A549 (cell line): ENCODE results near the gene ARHGAP22. TPM values are rescaled to one million over a fixed set of nuclear protein-coding genes. Genes with fewer than 3 reads are reported as not detected.
A peak's percentile ranks its signal among the peaks of the same experiment; 100 is the strongest.

Experiments used
- ATAC-seq, 2 experiments: fragments of 200-7000 bp in 1 of 2; fragments of >200 bp in 1 of 2; cut with Nextera tagmentation in 1 of 2; cut with Tn5 transposase in 1 of 2; 3 replicates each; pipeline versions ENCODE4 v1.8.0 to v1.9.1; 2018 to 2020; ENCODE audit warnings: mild to moderate bottlenecking in 1 of 2, moderate library complexity in 1 of 2
- CTCF ChIA-PET: fragments of 300-600 bp; sonication (Branson Sonifier 250); formaldehyde crosslinking; extraction: SDS; loops from one replicate; lab custom pipeline; 2021; ENCODE audit warnings: antibody characterized with exemption, inconsistent platforms; lab: Yijun Ruan, JAX
- POLR2A ChIA-PET: fragments of 350-600 bp; formaldehyde crosslinking; extraction: SDS; loops from one replicate; lab custom pipeline; 2021; ENCODE audit warnings: antibody characterized with exemption, inconsistent platforms; lab: Yijun Ruan, JAX
- DNase-seq, 2 experiments: peaks; one replicate each; pipeline versions ENCODE4 v3.0.0 to v3.0.0-alpha.2; 2011 to 2016; ENCODE audit warnings: low read depth in 1 of 2, low spot score in 1 of 2
- FAIRE-seq: peaks from 2 replicates; lab custom pipeline; 2011; peaks lifted over from hg19 to GRCh38; lab: Jason Lieb, UNC
- H3K27ac ChIP-seq, 2 experiments: fragments of >200 bp; sonication (Bioruptor Twin); formaldehyde crosslinking; 3 replicates each; pipeline ENCODE4 v1.5.1; 2016 to 2017
- H3K4me1 ChIP-seq: fragments of >200 bp; sonication (Bioruptor Twin); formaldehyde crosslinking; 3 replicates; pipeline ENCODE4 v1.6.1; 2016
- H3K4me2 ChIP-seq: fragments of >200 bp; sonication (Bioruptor Twin); formaldehyde crosslinking; 3 replicates; pipeline ENCODE4 v1.6.1; 2016
- H3K4me3 ChIP-seq: fragments of >200 bp; sonication (Bioruptor Twin); formaldehyde crosslinking; 3 replicates; pipeline ENCODE4 v1.5.1; 2016
- H3K9me3 ChIP-seq: fragments of >200 bp; sonication (Bioruptor Twin); formaldehyde crosslinking; 3 replicates; pipeline ENCODE4 v1.6.1; 2016
- ATOH8 ChIP-seq: fragments of 250-450 bp; sonication (Bioruptor Pico); IDR thresholded peaks from 2 replicates; pipeline ENCODE4 v1.5.0; 2020; ENCODE audit warnings: low read depth, mild to moderate bottlenecking, moderate library complexity
- CEBPB ChIP-seq, 2 experiments: fragments of >200 bp in 1 of 2; sonication (Bioruptor Twin) in 1 of 2; formaldehyde crosslinking in 1 of 2; IDR thresholded peaks; 2 replicates each; pipeline ENCODE4 v1.6.1; 2012 to 2016
- CTCF ChIP-seq: fragments of >200 bp; sonication (Bioruptor Twin); formaldehyde crosslinking; IDR thresholded peaks from 3 replicates; pipeline ENCODE4 v1.5.1; 2016
- EP300 ChIP-seq, 2 experiments: fragments of >200 bp; sonication (Bioruptor Twin); formaldehyde crosslinking; IDR thresholded peaks; 2 replicates in 1 of 2; 3 replicates in 1 of 2; pipeline ENCODE4 v1.6.1; 2016 to 2017
- HOXA7 ChIP-seq: fragments of 250-450 bp; sonication (Bioruptor Pico); IDR thresholded peaks from 2 replicates; pipeline ENCODE4 v1.5.0; 2020; ENCODE audit warnings: mild to moderate bottlenecking, moderate library complexity
- HOXB5 ChIP-seq: fragments of 250-450 bp; sonication (Bioruptor Pico); IDR thresholded peaks from 2 replicates; pipeline ENCODE4 v1.5.0; 2020; ENCODE audit warnings: mild to moderate bottlenecking, moderate library complexity
- KDM1A ChIP-seq: fragments of 200-600 bp; sonication (generic); IDR thresholded peaks from 2 replicates; pipeline ENCODE4 v1.6.1; 2016; ENCODE audit warnings: low read depth, mild to moderate bottlenecking
- MAZ ChIP-seq: fragments of 150-350 bp; IDR thresholded peaks from 2 replicates; pipeline ENCODE4 v1.6.1; 2014; ENCODE audit warnings: antibody characterized with exemption, low read depth, low read length, borderline replicate concordance
- MYC ChIP-seq: IDR thresholded peaks from 2 replicates; pipeline ENCODE4 v1.6.1; 2012; ENCODE audit warnings: mild to moderate bottlenecking, inconsistent platforms, low read length, improper control_type of control experiment, borderline replicate concordance
- NPAS2 ChIP-seq: fragments of 250-450 bp; sonication (Bioruptor Pico); IDR thresholded peaks from 2 replicates; pipeline ENCODE4 v1.8.0; 2022; ENCODE audit warnings: mild to moderate bottlenecking, moderate library complexity, borderline replicate concordance
- PHF8 ChIP-seq: fragments of 200-600 bp; sonication (generic); IDR thresholded peaks from 2 replicates; pipeline ENCODE4 v1.6.1; 2016; ENCODE audit warnings: low read depth, mild to moderate bottlenecking, antibody characterized with exemption, moderate library complexity, borderline replicate concordance
- POLR2A ChIP-seq: IDR thresholded peaks from 2 replicates; pipeline ENCODE4 v1.6.1; 2012; ENCODE audit warnings: mild to moderate bottlenecking, low read length
- POLR2AphosphoS2 ChIP-seq: conservative IDR thresholded peaks from 2 replicates; pipeline ENCODE4 v1.6.1; 2012; ENCODE audit warnings: low read length, improper control_type of control experiment, inconsistent platforms
- ZC3H11A ChIP-seq: fragments of 450-650 bp; IDR thresholded peaks from 2 replicates; pipeline ENCODE4 v1.6.1; 2014; ENCODE audit warnings: antibody characterized with exemption, mild to moderate bottlenecking
- WGBS: methylation state at CpG from one replicate; pipeline ENCODE4 v1.1.6; 2017; ENCODE audit errors: missing lambda C conversion rate; 5-methylcytosine and 5-hydroxymethylcytosine counted together
- polyA plus RNA-seq, 4 experiments: library from polyadenylated mRNA; depleted of rRNA in 3 of 4; stranded (reverse); fragments of >200 nt; fragmentation: RNase III in 1 of 4; extraction: RNeasy Plus Mini Kit Qiagen cat#74134 plus additional on column Dnase treatment in 1 of 4; gene quantifications; 2 replicates in 3 of 4; 3 replicates in 1 of 4; pipeline ENCODE4 v1.2.3, GENCODE V29; 2011 to 2017
- TF ChIP-seq, protein P1 (sequence below): fragments of 200-600 bp; sonication (generic); IDR thresholded peaks from 2 replicates; pipeline ENCODE4 v1.6.1; 2016; ENCODE audit warnings: antibody characterized with exemption, mild to moderate bottlenecking, moderate library complexity

ARHGAP22 gene
- polyA plus RNA-seq, 2 of the 4 experiments (the other 2 are of a cell fraction) = 1.9 to 3.2 TPM

- no peak for TF ChIP-seq HOXA7
Observed at GRCh38 chr10:48446785-48447184, 158.1 kb downstream of the ARHGAP22 start (continued).

- TF ChIP-seq HOXB5 (CRISPR knock-in tag) (no peak), ZC3H11A (no peak), POLR2A (no peak)
- ChIA-PET POLR2A (no interaction called here), CTCF (interaction anchor here (1.0 to 3.1 kb wide), 6 partner anchors 9 to 210 kb away, joined by 3 to 10 read pairs (median 5); no protein-coding TSS in a partner anchor)
- Histone ChIP-seq H3K4me2 (no peak overlapping the region), H3K9me3 (no peaks in the 10 kb centered on the region), H3K27ac (no peak overlapping the region), H3K4me1 (no peaks in the 10 kb centered on the region), H3K4me3 (no peak overlapping the region)
- ATAC-seq (no peak), DNase-seq (no peak), FAIRE-seq (no peak)
- WGBS = 91% methylated on average over 7 of the region's 7 CpGs
Observed at GRCh38 chr10:48445932-48446331, 158.9 kb downstream of the ARHGAP22 start.

- CTCF ChIA-PET = interaction anchor here (0.8 to 3.5 kb wide), 15 partner anchors 9 to 211 kb away, joined by 3 to 13 read pairs (median 3); no protein-coding TSS in a partner anchor
- H3K27ac ChIP-seq = no peak overlapping the region
- 89% methylated on average over 16 of the region's 20 CpGs for WGBS
- no peaks in the 10 kb centered on the region for H3K9me3 ChIP-seq
- POLR2A ChIA-PET = no interaction called here
- no peak for TF ChIP-seq MAZ
- TF ChIP-seq, protein P1, sequence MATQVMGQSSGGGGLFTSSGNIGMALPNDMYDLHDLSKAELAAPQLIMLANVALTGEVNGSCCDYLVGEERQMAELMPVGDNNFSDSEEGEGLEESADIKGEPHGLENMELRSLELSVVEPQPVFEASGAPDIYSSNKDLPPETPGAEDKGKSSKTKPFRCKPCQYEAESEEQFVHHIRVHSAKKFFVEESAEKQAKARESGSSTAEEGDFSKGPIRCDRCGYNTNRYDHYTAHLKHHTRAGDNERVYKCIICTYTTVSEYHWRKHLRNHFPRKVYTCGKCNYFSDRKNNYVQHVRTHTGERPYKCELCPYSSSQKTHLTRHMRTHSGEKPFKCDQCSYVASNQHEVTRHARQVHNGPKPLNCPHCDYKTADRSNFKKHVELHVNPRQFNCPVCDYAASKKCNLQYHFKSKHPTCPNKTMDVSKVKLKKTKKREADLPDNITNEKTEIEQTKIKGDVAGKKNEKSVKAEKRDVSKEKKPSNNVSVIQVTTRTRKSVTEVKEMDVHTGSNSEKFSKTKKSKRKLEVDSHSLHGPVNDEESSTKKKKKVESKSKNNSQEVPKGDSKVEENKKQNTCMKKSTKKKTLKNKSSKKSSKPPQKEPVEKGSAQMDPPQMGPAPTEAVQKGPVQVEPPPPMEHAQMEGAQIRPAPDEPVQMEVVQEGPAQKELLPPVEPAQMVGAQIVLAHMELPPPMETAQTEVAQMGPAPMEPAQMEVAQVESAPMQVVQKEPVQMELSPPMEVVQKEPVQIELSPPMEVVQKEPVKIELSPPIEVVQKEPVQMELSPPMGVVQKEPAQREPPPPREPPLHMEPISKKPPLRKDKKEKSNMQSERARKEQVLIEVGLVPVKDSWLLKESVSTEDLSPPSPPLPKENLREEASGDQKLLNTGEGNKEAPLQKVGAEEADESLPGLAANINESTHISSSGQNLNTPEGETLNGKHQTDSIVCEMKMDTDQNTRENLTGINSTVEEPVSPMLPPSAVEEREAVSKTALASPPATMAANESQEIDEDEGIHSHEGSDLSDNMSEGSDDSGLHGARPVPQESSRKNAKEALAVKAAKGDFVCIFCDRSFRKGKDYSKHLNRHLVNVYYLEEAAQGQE = no peak
- TF ChIP-seq PHF8 = no peak
- TF ChIP-seq POLR2AphosphoS2 = no peak
- TF ChIP-seq ATOH8 (CRISPR knock-in tag) = no peak
- TF ChIP-seq CEBPB (IDR thresholded peaks at IDR 0.05) = no peak
- no peak for TF ChIP-seq EP300 (IDR thresholded peaks at IDR 0.05)
- no peak for TF ChIP-seq MYC
- TF ChIP-seq KDM1A = no peak
- TF ChIP-seq CTCF = no peak
- TF ChIP-seq NPAS2 (CRISPR knock-in tag) = no peak
- TF ChIP-seq, all 56 proteins: peak for 0
- no peak overlapping the region for H3K4me3 ChIP-seq
- H3K4me1 ChIP-seq = no peaks in the 10 kb centered on the region
- ATAC-seq (peak; percentile 40 to 42; a peak in 5 of 6 replicates), FAIRE-seq (no peak), DNase-seq (peak in 1 of 2 experiments; percentile 11)
- H3K4me2 ChIP-seq = no peak overlapping the region
Observed at GRCh38 chr10:48444861-48445841, 159.7 kb downstream of the ARHGAP22 start.
